ENCODE measurements around the gene EFNB2. TPM values are rescaled to one million over a fixed set of nuclear protein-coding genes. Genes with fewer than 3 reads are reported as not detected.

The EFNB2 gene
- total RNA-seq, 1 experiment from 2014 or later = 4.7 TPM

DNA sequence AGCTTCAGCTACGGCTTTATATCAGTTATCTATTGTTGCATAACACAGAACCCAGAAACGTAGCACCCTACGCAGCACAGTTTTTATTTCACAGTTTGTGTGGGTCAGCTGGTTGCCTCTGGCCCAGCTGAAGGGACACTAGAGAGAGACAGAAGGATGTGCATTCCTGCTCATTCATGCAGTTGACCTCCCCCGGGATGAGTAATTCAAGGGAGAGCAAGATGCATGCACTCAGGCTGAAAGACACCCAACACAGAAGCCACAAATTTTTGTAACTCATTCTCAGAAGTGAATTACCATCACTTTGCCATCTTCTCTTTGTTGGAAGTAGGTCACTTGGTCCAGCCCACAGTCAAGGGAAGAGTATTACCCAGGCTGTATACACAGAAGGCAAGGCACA is 89.5 kb downstream of the EFNB2 start:
- no peaks in the 10 kb centered on the region for H3K27me3 ChIP-seq (ENCODE audit: control insufficient read depth, insufficient read depth, low read length)
- no peak overlapping the region for H3K4me3 ChIP-seq (ENCODE audit: low read depth in 2 of 2, low read length in 2 of 2)
- H3K36me3 ChIP-seq (ENCODE audit: control insufficient read depth, insufficient read depth, low read length) = no peaks in the 10 kb centered on the region
- in situ Hi-C loops (cut with HindIII; ENCODE audit: low pct_unique_long_range_greater_than_20kb, low sequenced_read_pairs) (no loop called here), intact Hi-C loops (cut with micrococcal nuclease; ENCODE audit: unreplicated experiment) (no loop called here)
- no peak for ATAC-seq
- H3K9me3 ChIP-seq (ENCODE audit: control insufficient read depth, insufficient read depth, low read depth, low read length) = no peaks in the 10 kb centered on the region
- no TSS peak for BruUV-seq (replicated peaks)
- DNase-seq (ENCODE audit: low read depth, low spot score) = no peak
- ChIA-PET CTCF (no interaction called here), POLR2A (no interaction called here)
- H3K4me1 ChIP-seq (ENCODE audit: control insufficient read depth, insufficient read depth, low read length) = no peaks in the 10 kb centered on the region
- TF ChIP-seq POLR2AphosphoS5 (IDR thresholded peaks at IDR 0.05; ENCODE audit: low read depth, low read length) (no peak), TCF7L2 (IDR thresholded peaks at IDR 0.05; ENCODE audit: low read depth, low read length) (no peak), SIN3A (IDR thresholded peaks at IDR 0.05; ENCODE audit: borderline replicate concordance, insufficient read depth, low read depth, low read length) (no peak)
- TF ChIP-seq, protein P1, sequence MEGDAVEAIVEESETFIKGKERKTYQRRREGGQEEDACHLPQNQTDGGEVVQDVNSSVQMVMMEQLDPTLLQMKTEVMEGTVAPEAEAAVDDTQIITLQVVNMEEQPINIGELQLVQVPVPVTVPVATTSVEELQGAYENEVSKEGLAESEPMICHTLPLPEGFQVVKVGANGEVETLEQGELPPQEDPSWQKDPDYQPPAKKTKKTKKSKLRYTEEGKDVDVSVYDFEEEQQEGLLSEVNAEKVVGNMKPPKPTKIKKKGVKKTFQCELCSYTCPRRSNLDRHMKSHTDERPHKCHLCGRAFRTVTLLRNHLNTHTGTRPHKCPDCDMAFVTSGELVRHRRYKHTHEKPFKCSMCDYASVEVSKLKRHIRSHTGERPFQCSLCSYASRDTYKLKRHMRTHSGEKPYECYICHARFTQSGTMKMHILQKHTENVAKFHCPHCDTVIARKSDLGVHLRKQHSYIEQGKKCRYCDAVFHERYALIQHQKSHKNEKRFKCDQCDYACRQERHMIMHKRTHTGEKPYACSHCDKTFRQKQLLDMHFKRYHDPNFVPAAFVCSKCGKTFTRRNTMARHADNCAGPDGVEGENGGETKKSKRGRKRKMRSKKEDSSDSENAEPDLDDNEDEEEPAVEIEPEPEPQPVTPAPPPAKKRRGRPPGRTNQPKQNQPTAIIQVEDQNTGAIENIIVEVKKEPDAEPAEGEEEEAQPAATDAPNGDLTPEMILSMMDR (IDR thresholded peaks at IDR 0.05) = no peak
- TF ChIP-seq, protein P2, sequence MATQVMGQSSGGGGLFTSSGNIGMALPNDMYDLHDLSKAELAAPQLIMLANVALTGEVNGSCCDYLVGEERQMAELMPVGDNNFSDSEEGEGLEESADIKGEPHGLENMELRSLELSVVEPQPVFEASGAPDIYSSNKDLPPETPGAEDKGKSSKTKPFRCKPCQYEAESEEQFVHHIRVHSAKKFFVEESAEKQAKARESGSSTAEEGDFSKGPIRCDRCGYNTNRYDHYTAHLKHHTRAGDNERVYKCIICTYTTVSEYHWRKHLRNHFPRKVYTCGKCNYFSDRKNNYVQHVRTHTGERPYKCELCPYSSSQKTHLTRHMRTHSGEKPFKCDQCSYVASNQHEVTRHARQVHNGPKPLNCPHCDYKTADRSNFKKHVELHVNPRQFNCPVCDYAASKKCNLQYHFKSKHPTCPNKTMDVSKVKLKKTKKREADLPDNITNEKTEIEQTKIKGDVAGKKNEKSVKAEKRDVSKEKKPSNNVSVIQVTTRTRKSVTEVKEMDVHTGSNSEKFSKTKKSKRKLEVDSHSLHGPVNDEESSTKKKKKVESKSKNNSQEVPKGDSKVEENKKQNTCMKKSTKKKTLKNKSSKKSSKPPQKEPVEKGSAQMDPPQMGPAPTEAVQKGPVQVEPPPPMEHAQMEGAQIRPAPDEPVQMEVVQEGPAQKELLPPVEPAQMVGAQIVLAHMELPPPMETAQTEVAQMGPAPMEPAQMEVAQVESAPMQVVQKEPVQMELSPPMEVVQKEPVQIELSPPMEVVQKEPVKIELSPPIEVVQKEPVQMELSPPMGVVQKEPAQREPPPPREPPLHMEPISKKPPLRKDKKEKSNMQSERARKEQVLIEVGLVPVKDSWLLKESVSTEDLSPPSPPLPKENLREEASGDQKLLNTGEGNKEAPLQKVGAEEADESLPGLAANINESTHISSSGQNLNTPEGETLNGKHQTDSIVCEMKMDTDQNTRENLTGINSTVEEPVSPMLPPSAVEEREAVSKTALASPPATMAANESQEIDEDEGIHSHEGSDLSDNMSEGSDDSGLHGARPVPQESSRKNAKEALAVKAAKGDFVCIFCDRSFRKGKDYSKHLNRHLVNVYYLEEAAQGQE (IDR thresholded peaks at IDR 0.05; ENCODE audit: insufficient read depth in 1 of 2, low read depth in 2 of 2, low read length in 1 of 2) = no peak
- H3K27ac ChIP-seq (ENCODE audit: low read length) = no peak overlapping the region

DNA sequence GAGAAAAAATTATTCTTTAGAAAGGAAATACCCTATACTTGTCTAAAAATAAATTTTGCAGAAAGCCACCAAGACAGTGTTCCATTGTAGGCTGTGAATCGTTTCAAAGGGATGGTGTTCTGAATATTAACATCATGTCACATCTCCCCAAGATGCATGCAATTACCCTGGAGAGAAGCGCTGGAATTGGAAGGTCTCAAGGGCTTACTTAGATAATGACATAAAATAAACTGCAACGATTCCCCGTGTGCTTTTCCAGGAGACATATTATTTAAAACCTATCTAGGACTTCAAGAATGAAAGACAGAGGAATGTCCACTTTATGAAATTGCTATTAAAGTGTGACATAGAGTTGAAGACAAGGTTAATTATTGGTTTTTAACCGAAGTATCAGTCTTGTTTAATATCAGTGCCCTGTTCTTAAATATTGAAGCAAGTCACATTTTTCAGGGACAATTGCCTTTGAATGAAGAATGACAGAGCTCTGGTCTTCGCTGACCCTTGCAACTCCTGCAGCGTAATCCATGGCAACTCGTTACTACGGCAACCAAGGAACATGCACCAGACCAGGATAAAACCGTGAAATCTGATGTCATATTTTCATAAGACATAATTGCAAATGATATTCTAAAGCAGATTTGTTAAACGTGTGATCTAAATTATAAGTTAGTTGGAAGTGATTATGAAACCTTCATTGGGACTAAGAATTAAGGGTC is 91.7 kb downstream of the EFNB2 start:
- no peaks in the 10 kb centered on the region for H3K36me3 ChIP-seq (ENCODE audit: control insufficient read depth, insufficient read depth, low read length)
- POLR2A ChIA-PET = no interaction called here
- H3K4me1 ChIP-seq (ENCODE audit: control insufficient read depth, insufficient read depth, low read length) = no peaks in the 10 kb centered on the region
- TF ChIP-seq POLR2AphosphoS5 (IDR thresholded peaks at IDR 0.05; ENCODE audit: low read depth, low read length) (no peak), SIN3A (IDR thresholded peaks at IDR 0.05; ENCODE audit: borderline replicate concordance, insufficient read depth, low read depth, low read length) (no peak), TCF7L2 (IDR thresholded peaks at IDR 0.05; ENCODE audit: low read depth, low read length) (no peak)
- TF ChIP-seq, protein P2 (IDR thresholded peaks at IDR 0.05; ENCODE audit: insufficient read depth in 1 of 2, low read depth in 2 of 2, low read length in 1 of 2) = no peak
- TF ChIP-seq, protein P1 (IDR thresholded peaks at IDR 0.05) = no peak
- no peaks in the 10 kb centered on the region for H3K27me3 ChIP-seq (ENCODE audit: control insufficient read depth, insufficient read depth, low read length)
- BruUV-seq (replicated peaks) = no TSS peak
- CTCF ChIA-PET = no interaction called here
- no peak for DNase-seq (ENCODE audit: low read depth, low spot score)
- H3K4me3 ChIP-seq (ENCODE audit: low read depth in 2 of 2, low read length in 2 of 2) = no peak overlapping the region
- in situ Hi-C loops (cut with HindIII; ENCODE audit: low pct_unique_long_range_greater_than_20kb, low sequenced_read_pairs) (no loop called here), intact Hi-C loops (cut with micrococcal nuclease; ENCODE audit: unreplicated experiment) (no loop called here)
- H3K27ac ChIP-seq (ENCODE audit: low read length) = no peak overlapping the region
- no peak for ATAC-seq
- no peaks in the 10 kb centered on the region for H3K9me3 ChIP-seq (ENCODE audit: control insufficient read depth, insufficient read depth, low read depth, low read length)
